Stimulated activated CD4-positive, alpha-beta T cell treated with anti-CD3 and anti-CD28 coated beads, Interleukin-12 subunit alpha, Interleukin-12 subunit beta, amount 100 ng/mL, for 24 hours (primary cell): ENCODE data around the gene ARHGAP45.
"Not testable (repeated sequence)": the region's sequence is repeated elsewhere in the genome, so short reads cannot be mapped to it uniquely, and the experiment has no call there.

Source experiments
- DNase-seq, 2 experiments: peaks; one replicate each; pipeline ENCODE4 v3.0.0-alpha.2; 2020; ENCODE audit warnings: low read depth in 2 of 2

The ARHGAP45 gene

GRCh38 chr19:1104311-1105007 lies 37.5 kb downstream of the ARHGAP45 start:
- peak in 1 of 2 experiments; percentile 61 for DNase-seq

- DNase-seq, result no peak
Measured at GRCh38 chr19:1105008-1105872, 38.3 kb downstream of the ARHGAP45 start.

GRCh38 chr19:1105873-1106840 lies 39.2 kb downstream of the ARHGAP45 start:
- DNase-seq, result no peak

- no peak for DNase-seq
Measured at GRCh38 chr19:1106841-1107660, 40.1 kb downstream of the ARHGAP45 start.

GRCh38 chr19:1107661-1108261 lies 40.8 kb downstream of the ARHGAP45 start:
- no peak for DNase-seq

- no peak for DNase-seq
Measured at GRCh38 chr19:1108291-1109031, 41.5 kb downstream of the ARHGAP45 start.

- DNase-seq, result no peak
Measured at GRCh38 chr19:1109032-1109551, 42.1 kb downstream of the ARHGAP45 start.

GRCh38 chr19:1109697-1110671 lies 43.0 kb downstream of the ARHGAP45 start:
- DNase-seq, result no peak

- DNase-seq, result no peak
Measured at GRCh38 chr19:1110809-1111640, 44.1 kb downstream of the ARHGAP45 start.

- DNase-seq, result no peak
Measured at GRCh38 chr19:1111641-1112267, 44.8 kb downstream of the ARHGAP45 start.

- no peak for DNase-seq
Measured at GRCh38 chr19:1112268-1113029, 45.5 kb downstream of the ARHGAP45 start.

GRCh38 chr19:1113030-1113985 lies 46.3 kb downstream of the ARHGAP45 start:
- DNase-seq, result peak; percentile 60 to 88

GRCh38 chr19:1113986-1114483 lies 47.1 kb downstream of the ARHGAP45 start:
- no peak for DNase-seq

GRCh38 chr19:1114728-1115127 lies 47.8 kb downstream of the ARHGAP45 start:
- not testable (repeated sequence) for DNase-seq
